HG03175 (cell line): Measurements from ENCODE around the gene ATP9B.
"Not testable (repeated sequence)": the region's sequence is repeated elsewhere in the genome, so short reads cannot be mapped to it uniquely, and the experiment has no call there.

ENCODE experiments used
- ATAC-seq: cut with Tn5 transposase; IDR thresholded peaks from one replicate; pipeline ENCODE4 v1.9.1; 2021; ENCODE audit warnings: mild to moderate bottlenecking, moderate library complexity; ENCODE audit not compliant: unreplicated experiment

ATP9B gene

GRCh38 chr18:79352432-79352831 lies 283.2 kb downstream of the ATP9B start:
- no peak for ATAC-seq

GRCh38 chr18:79353267-79353666 lies 284.1 kb downstream of the ATP9B start:
- no peak for ATAC-seq

- ATAC-seq, result no peak
Measured at GRCh38 chr18:79354350-79354749, 285.2 kb downstream of the ATP9B start.

GRCh38 chr18:79355433-79356335 lies 286.5 kb downstream of the ATP9B start:
- peak; percentile 28 for ATAC-seq

- ATAC-seq, result peak; percentile 76
Measured at GRCh38 chr18:79356435-79356834, 287.2 kb downstream of the ATP9B start.

GRCh38 chr18:79360933-79361332 lies 291.7 kb downstream of the ATP9B start:
- no peak for ATAC-seq

GRCh38 chr18:79361766-79362522 lies 292.8 kb downstream of the ATP9B start:
- no peak for ATAC-seq

- no peak for ATAC-seq
Measured at GRCh38 chr18:79365701-79366100, 296.5 kb downstream of the ATP9B start.

- no peak for ATAC-seq
Measured at GRCh38 chr18:79366177-79367094, 297.2 kb downstream of the ATP9B start.

GRCh38 chr18:79367480-79367879 lies 298.3 kb downstream of the ATP9B start:
- no peak for ATAC-seq

GRCh38 chr18:79367989-79368388 lies 298.8 kb downstream of the ATP9B start:
- no peak for ATAC-seq

- no peak for ATAC-seq
Measured at GRCh38 chr18:79368681-79369080, 299.5 kb downstream of the ATP9B start.

- no peak for ATAC-seq
Measured at GRCh38 chr18:79371561-79372121, 302.4 kb downstream of the ATP9B start.

GRCh38 chr18:79372461-79372860 lies 303.3 kb downstream of the ATP9B start:
- ATAC-seq, result no peak

- no peak for ATAC-seq
Measured at GRCh38 chr18:79372991-79373390, 303.8 kb downstream of the ATP9B start.

GRCh38 chr18:79373736-79374135 lies 304.5 kb downstream of the ATP9B start:
- no peak for ATAC-seq

GRCh38 chr18:79374408-79375171 lies 305.4 kb downstream of the ATP9B start:
- ATAC-seq, result peak; percentile 78

- no peak for ATAC-seq
Measured at GRCh38 chr18:79375441-79376154, 306.4 kb downstream of the ATP9B start.

GRCh38 chr18:79376661-79377060 lies 307.5 kb downstream of the ATP9B start:
- ATAC-seq, result not testable (repeated sequence)
